GM12891 (cell line): ENCODE results near the gene MRPL10.

Experiments
- PAX5 ChIP-seq: IDR thresholded peaks from 2 replicates; pipeline ENCODE4 v1.6.1; 2011; ENCODE audit warnings: low read length, moderate library complexity, mild to moderate bottlenecking; ENCODE audit not compliant: insufficient read depth, severe bottlenecking
- POLR2A ChIP-seq: IDR thresholded peaks from 2 replicates; pipeline ENCODE4 v1.6.1; 2011; ENCODE audit warnings: low read depth, low read length, control low read depth
- POLR2AphosphoS5 ChIP-seq: IDR thresholded peaks from 2 replicates; pipeline ENCODE4 v1.6.1; 2011; ENCODE audit warnings: low read depth, low read length, control low read depth
- SPI1 ChIP-seq: IDR thresholded peaks from 2 replicates; pipeline ENCODE4 v1.6.1; 2011; ENCODE audit warnings: low read depth, low read length, control low read depth
- TAF1 ChIP-seq: IDR thresholded peaks from 2 replicates; pipeline ENCODE4 v1.6.1; 2011; ENCODE audit warnings: low read depth, low read length, control low read depth

GRCh38 chr17:47819475-47819874 lies 11.9 kb downstream of the MRPL10 start:
- no peak for TF ChIP-seq TAF1
- TF ChIP-seq POLR2A: no peak
- TF ChIP-seq POLR2AphosphoS5: no peak
- no peak for TF ChIP-seq SPI1
- TF ChIP-seq PAX5: no peak
